Effector memory CD8-positive, alpha-beta T cell (primary cell): ENCODE results near the gene ZFC3H1.
"Not testable (repeated sequence)": the region's sequence is repeated elsewhere in the genome, so short reads cannot be mapped to it uniquely, and the experiment has no call there.

Source experiments
- ATAC-seq: fragments of 150-1000 bp; cut with Tn5 transposase; replicated peaks from 2 replicates; pipeline ENCODE4 v1.10.0; 2021; ENCODE audit warnings: mild to moderate bottlenecking, moderate library complexity
- DNase-seq, 3 experiments: peaks; one replicate each; pipeline ENCODE4 v3.0.0; 2021
- H3K27ac Mint-ChIP-seq, 2 donors: one replicate each; pipeline ENCODE4 v1.8.0; 2022; ENCODE audit warnings: mild to moderate bottlenecking in 2 of 2, mixed read lengths in 2 of 2, moderate library complexity in 2 of 2
- H3K27me3 Mint-ChIP-seq, 2 donors: one replicate each; pipeline ENCODE4 v1.8.0; 2022; ENCODE audit warnings: mixed read lengths in 2 of 2
- H3K36me3 Mint-ChIP-seq: one replicate; pipeline ENCODE4 v1.8.0; 2022; ENCODE audit warnings: mild to moderate bottlenecking, moderate library complexity, mixed read lengths; ENCODE audit not compliant: insufficient read depth
- H3K4me1 Mint-ChIP-seq, 2 donors: one replicate each; pipeline ENCODE4 v1.8.0; 2022; ENCODE audit warnings: low read depth in 2 of 2, mixed read lengths in 2 of 2
- H3K4me3 Mint-ChIP-seq, 2 donors: one replicate each; pipeline ENCODE4 v1.8.0; 2022; ENCODE audit warnings: mild to moderate bottlenecking in 2 of 2, mixed read lengths in 2 of 2, moderate library complexity in 2 of 2
- H3K9me3 Mint-ChIP-seq, 2 donors: one replicate each; pipeline ENCODE4 v1.8.0; 2022; ENCODE audit warnings: mixed read lengths in 2 of 2

Gene ZFC3H1

DNA sequence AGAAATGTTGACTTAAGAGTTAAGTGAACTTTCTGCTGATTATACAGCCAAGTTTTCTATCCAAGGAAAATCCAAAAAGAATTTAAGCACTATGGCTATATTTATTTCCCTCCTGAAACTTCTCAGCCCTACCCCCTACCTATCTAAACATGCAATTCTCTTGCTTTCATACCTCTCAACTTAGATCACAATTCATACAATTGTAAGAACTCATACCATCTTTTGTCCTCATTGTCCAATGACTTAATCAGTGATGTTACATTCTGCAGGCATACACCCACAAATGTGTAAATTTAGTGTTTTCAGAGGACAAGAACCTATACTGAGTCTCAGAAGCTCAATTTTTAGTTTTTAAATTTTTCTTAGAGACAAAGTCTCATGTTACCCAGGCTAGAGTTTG is 62.1 kb downstream of the ZFC3H1 start:
- H3K9me3 Mint-ChIP-seq: no peaks in the 10 kb centered on the region
- H3K4me3 Mint-ChIP-seq: no peak overlapping the region
- ATAC-seq: no peak
- peaks cover 5% of the 10 kb centered on the region for H3K36me3 Mint-ChIP-seq
- no peak overlapping the region for H3K27ac Mint-ChIP-seq
- no peak for DNase-seq
- H3K4me1 Mint-ChIP-seq: no peaks in the 10 kb centered on the region
- H3K27me3 Mint-ChIP-seq: peaks cover 14 to 16% of the 10 kb centered on the region in 2 donors

DNA sequence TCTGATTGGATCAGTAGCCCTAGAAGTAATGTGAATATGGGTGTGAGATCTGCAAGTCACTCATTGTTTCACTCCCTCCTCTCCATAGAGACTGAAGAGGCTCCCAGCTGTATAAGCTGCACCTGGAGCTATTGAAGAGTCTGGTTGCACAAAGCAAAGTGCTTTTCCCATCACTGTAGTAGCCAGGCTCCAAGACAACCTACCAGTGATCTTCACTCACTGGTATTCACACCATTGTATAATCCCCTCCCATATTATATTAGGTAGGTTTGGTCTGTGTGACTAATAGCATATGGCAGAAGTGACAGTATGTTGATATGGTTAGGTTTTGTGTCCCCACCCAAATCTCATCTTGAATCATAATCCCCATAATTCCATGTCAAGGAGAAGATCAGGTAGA is 64.4 kb downstream of the ZFC3H1 start:
- ATAC-seq: no peak
- H3K4me3 Mint-ChIP-seq: no peak overlapping the region
- H3K27ac Mint-ChIP-seq: no peak overlapping the region
- no peak for DNase-seq
- H3K4me1 Mint-ChIP-seq: no peaks in the 10 kb centered on the region
- H3K27me3 Mint-ChIP-seq: peaks cover 25 to 36% of the 10 kb centered on the region in 2 donors
- no peaks in the 10 kb centered on the region for H3K9me3 Mint-ChIP-seq
- H3K36me3 Mint-ChIP-seq: no peaks in the 10 kb centered on the region

DNA sequence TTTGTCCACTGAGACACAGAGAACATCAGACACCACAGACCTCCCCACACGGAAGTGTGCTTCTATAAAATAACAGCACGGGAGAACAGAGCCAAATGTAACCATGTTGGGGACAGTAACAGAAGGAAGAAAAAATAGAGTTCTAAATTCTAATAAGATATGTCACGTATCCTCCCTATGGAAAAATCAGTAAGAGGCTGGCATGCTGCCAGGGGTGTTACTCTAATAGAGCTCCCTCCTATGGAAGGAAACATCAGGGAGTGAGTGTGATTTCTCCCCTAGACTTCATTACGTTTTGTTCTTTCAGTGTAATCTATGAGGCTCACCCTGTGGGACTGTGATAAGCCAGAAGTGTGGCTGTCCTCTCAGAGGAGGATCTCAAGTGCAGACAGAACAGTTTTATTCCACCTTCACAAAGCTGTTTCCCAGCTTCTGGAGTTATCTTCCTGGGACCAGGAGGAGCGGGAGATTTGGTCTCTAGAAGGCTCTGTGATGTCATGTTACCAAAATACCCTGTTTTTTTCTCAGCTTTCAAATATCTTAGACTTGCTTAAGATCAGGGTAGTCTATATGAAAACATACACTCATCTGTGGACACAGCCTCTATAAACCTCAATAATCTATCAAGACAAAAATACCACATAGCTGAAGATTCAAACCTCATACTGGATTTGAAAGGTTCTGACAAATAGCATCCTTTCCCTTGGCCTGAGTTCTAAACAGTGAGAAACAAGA is 69.3 kb downstream of the ZFC3H1 start:
- ATAC-seq (no peak), DNase-seq (no peak)
- Mint-ChIP-seq H3K27ac (no peak overlapping the region), H3K36me3 (no peaks in the 10 kb centered on the region), H3K9me3 (no peaks in the 10 kb centered on the region), H3K4me1 (no peaks in the 10 kb centered on the region), H3K4me3 (no peak overlapping the region), H3K27me3 (peaks cover 54 to 71% of the 10 kb centered on the region in 2 donors)

DNA sequence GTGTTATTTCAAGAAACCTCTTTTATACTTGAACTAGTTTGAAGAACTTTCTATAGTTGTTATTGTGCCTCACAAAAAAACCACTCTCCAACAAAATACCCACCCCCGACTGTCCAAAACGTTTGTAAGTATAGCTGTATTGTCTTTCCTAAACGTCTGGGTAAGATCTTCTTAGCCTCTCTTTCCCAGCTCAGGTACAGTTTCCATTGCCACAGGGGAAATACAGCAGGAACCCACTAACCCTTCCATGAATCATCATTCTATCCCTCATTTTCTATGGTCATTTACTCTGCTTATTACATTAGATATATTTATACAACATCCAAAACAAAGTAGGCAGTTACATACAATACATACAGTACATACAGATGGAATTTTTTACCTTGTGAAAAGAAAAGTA is 70.8 kb downstream of the ZFC3H1 start:
- H3K27me3 Mint-ChIP-seq: peaks cover 55 to 80% of the 10 kb centered on the region in 2 donors
- ATAC-seq (no peak), DNase-seq (no peak)
- H3K4me3 Mint-ChIP-seq: no peak overlapping the region
- H3K27ac Mint-ChIP-seq: no peak overlapping the region
- H3K9me3 Mint-ChIP-seq: no peaks in the 10 kb centered on the region
- no peaks in the 10 kb centered on the region for H3K36me3 Mint-ChIP-seq
- H3K4me1 Mint-ChIP-seq: no peaks in the 10 kb centered on the region

DNA sequence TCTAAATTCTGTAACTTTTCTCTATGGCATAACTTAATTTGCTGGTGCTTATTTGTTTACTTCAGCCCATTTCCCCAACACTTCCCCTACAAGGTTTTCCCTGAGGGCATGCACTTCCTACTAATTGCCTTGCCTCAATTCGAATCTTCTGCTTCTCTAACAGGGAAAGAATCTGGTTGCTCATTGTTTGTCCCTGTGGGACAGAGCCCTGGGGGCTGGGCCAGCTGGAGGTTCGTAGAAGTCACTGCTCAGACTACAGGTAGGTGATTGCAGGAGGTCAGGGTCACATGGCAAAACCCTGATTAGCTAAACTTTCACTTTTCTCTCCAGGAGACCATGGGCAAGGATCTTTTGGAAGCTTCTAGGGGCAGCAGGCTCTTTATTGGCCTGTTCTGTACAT is 72.0 kb downstream of the ZFC3H1 start:
- H3K4me1 Mint-ChIP-seq: no peaks in the 10 kb centered on the region
- no peak for ATAC-seq
- no peaks in the 10 kb centered on the region for H3K36me3 Mint-ChIP-seq
- no peak overlapping the region for H3K4me3 Mint-ChIP-seq
- no peak overlapping the region for H3K27ac Mint-ChIP-seq
- H3K27me3 Mint-ChIP-seq: peaks cover 64 to 84% of the 10 kb centered on the region in 2 donors
- no peak for DNase-seq
- H3K9me3 Mint-ChIP-seq: no peaks in the 10 kb centered on the region

DNA sequence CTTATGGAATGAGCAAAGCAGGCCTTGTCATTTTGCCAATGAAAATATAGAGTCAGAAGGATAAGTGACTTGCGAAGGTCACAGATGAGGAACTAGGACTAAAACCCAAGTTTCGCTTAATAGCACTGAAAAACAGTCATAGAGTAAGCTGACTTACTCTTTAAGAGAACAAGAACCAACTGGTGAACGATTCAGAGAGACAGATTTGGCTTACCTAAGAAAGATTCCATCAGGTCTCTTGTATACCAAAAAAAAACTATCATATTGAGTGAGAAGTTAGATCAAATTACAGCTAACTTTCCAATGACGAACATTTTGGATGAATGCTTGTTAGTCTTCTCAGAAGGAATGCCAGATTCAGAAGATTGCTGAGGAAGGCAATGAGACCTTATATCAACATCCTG is 74.2 kb downstream of the ZFC3H1 start:
- no peak overlapping the region for H3K27ac Mint-ChIP-seq
- H3K4me1 Mint-ChIP-seq: no peaks in the 10 kb centered on the region
- no peaks in the 10 kb centered on the region for H3K36me3 Mint-ChIP-seq
- H3K27me3 Mint-ChIP-seq: peaks cover 60 to 70% of the 10 kb centered on the region in 2 donors
- DNase-seq (no peak), ATAC-seq (no peak)
- no peak overlapping the region for H3K4me3 Mint-ChIP-seq
- no peaks in the 10 kb centered on the region for H3K9me3 Mint-ChIP-seq

DNA sequence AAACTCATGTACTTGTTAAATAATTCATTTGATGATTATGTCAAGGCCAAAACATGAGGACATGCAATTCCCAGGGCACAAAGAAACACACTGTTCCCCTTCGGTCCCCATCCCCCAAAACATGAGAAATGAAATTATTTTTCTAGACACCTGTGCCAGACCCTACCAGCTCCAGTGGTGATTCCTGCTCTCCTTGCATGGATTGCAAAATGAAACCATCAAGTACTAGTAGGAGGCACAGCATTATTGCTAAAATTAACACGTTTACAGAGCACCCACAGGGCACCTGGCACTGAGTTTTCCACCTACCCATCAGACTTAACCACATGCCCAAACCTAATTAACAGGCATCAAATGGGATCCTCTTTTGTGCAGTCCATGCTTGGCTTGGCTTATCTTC is 76.6 kb downstream of the ZFC3H1 start:
- Mint-ChIP-seq H3K27me3 (peaks cover 42 to 68% of the 10 kb centered on the region in 2 donors), H3K36me3 (no peaks in the 10 kb centered on the region), H3K4me1 (no peaks in the 10 kb centered on the region)

DNA sequence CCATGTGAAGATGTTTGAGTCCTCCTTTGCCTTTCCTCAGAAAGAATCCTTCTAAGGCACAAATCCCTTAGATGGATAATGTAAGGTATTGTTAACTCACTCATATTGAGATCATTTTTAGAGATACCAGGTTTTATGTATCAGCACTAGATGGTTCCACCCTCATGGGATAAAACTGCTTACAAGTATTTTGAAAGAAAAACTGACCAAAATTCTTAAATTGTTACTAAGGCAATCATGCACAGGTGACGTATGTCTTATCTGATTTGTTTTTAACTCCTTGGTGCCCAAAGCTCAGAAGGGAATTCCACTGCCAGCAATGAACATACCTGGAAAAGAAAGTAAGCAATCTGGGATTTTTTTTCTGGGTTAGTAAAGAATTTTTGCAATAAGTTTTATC is 78.4 kb downstream of the ZFC3H1 start:
- H3K9me3 Mint-ChIP-seq: no peaks in the 10 kb centered on the region
- ATAC-seq (no peak), DNase-seq (no peak)
- H3K4me3 Mint-ChIP-seq: no peak overlapping the region
- no peaks in the 10 kb centered on the region for H3K36me3 Mint-ChIP-seq
- H3K27me3 Mint-ChIP-seq: peaks cover 31 to 50% of the 10 kb centered on the region in 2 donors
- H3K4me1 Mint-ChIP-seq: no peaks in the 10 kb centered on the region
- no peak overlapping the region for H3K27ac Mint-ChIP-seq

More for the DNA sequence above, 76.6 kb downstream of the ZFC3H1 start:
- ATAC-seq (no peak), DNase-seq (no peak)
- Mint-ChIP-seq H3K4me3 (no peak overlapping the region), H3K27ac (no peak overlapping the region), H3K9me3 (no peaks in the 10 kb centered on the region)

DNA sequence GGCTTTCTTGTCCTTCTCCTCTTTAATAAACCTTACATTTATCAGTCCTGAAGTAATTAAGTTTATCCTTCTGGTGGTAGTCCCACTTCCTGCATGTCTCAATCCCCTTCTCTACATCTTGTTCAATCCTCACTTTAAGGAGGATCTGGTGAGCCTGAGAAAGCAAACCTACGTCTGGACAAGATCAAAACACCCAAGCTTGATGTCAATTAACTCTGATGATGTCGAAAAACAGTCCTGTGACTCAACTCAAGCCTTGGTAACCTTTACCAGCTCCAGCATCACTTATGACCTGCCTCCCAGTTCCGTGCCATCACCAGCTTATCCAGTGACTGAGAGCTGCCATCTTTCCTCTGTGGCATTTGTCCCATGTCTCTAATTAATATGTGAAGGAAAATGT is 79.3 kb downstream of the ZFC3H1 start:
- no peaks in the 10 kb centered on the region for H3K36me3 Mint-ChIP-seq
- H3K27ac Mint-ChIP-seq: no peak overlapping the region
- no peak overlapping the region for H3K4me3 Mint-ChIP-seq
- H3K9me3 Mint-ChIP-seq: no peaks in the 10 kb centered on the region
- DNase-seq (no peak), ATAC-seq (no peak)
- no peaks in the 10 kb centered on the region for H3K4me1 Mint-ChIP-seq
- peaks cover 27 to 43% of the 10 kb centered on the region in 2 donors for H3K27me3 Mint-ChIP-seq

DNA sequence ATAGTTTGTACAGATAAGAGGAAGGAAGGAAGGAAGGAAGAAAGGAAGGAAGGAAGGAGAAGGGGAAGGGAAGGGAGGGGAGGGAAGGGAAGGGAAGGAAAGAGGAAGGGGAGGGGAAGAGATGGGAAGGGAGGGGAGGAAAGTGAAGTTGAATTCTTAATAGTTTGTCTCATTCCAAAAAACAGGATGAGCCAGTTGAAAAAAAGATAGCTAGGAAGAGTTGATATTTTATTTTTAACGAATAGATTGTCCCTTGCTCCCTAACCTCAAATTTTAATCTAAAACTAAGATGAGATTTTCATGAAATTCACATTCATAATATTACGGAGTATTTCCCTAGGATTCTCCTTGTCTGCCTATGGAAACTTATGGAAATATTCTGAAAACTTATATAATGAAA is 80.7 kb downstream of the ZFC3H1 start:
- peaks cover 20 to 30% of the 10 kb centered on the region in 2 donors for H3K27me3 Mint-ChIP-seq
- DNase-seq (no peak), ATAC-seq (no peak)
- no peak overlapping the region for H3K27ac Mint-ChIP-seq
- no peaks in the 10 kb centered on the region for H3K9me3 Mint-ChIP-seq
- no peaks in the 10 kb centered on the region for H3K36me3 Mint-ChIP-seq
- H3K4me1 Mint-ChIP-seq: no peaks in the 10 kb centered on the region
- no peak overlapping the region for H3K4me3 Mint-ChIP-seq

DNA sequence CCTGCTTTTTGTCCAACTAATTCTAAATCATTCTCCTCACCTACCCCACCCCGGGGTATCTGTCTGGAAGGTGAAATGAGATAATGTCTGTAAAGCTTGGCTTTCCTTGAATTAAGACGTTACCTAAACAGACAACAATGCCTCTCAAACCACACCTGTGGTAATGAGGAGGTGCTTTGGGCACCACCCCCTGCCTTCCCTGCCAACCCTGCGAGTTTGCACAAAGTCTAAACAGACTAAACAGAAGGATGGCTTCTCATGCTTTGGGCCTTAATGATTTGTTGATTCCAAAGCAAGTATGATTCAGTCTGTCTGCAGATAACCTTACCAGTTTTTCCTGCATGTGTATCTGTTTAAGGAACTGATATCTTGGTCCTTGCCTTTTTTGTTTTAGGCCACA is 82.4 kb downstream of the ZFC3H1 start:
- ATAC-seq (no peak), DNase-seq (no peak)
- Mint-ChIP-seq H3K27ac (no peak overlapping the region), H3K4me1 (no peaks in the 10 kb centered on the region), H3K4me3 (no peak overlapping the region), H3K36me3 (no peaks in the 10 kb centered on the region), H3K9me3 (no peaks in the 10 kb centered on the region), H3K27me3 (peaks cover 10 to 20% of the 10 kb centered on the region in 2 donors)

DNA sequence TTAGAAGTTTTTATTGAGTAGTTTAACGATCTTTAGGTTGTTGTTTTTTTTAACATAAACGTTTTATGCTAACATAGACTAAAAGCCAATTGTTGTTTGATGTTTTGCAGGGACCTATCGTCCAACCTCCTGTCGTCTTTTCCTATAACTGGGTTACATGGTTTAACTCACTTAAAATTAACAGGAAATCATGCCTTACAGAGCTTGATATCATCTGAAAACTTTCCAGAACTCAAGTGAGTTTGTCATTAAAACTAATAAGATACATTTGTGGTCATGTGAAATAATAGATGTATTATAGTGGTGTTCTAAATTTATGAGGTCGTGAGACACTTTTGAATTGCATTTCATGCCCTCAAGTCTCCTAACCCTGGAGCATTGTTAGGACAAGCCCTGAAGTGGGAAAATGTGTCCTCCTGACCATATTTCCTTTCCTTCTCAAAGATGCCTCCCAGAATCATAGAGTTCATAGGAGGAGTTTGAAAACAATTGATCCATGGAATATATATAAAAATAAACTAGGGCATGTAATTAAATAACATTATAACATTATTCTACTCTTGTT is 84.9 kb downstream of the ZFC3H1 start:
- Mint-ChIP-seq H3K4me1 (no peaks in the 10 kb centered on the region), H3K36me3 (no peaks in the 10 kb centered on the region), H3K4me3 (no peak overlapping the region), H3K27ac (no peak overlapping the region), H3K9me3 (no peaks in the 10 kb centered on the region), H3K27me3 (peaks cover 8 to 16% of the 10 kb centered on the region in 2 donors)
- no peak for DNase-seq
- ATAC-seq: no peak

DNA sequence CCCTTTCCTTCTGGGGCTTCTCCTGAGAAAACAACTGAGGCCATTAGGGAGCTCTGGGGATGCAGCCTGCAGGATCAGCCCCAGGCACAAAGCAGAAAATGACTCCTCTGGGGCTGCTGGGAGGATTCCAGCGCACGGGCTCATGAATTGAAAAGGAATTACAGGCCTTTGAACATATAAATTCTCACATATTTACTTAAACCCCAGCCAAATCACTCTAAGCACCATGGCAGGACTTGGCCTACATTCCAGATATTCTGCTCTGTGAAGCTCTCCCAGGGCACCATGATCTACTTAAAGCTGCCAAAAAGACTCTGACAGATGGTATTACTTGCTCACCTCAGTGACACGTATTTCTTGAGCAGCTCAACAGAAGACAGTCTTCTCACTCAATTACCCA is 87.2 kb downstream of the ZFC3H1 start:
- H3K36me3 Mint-ChIP-seq: no peaks in the 10 kb centered on the region

DNA sequence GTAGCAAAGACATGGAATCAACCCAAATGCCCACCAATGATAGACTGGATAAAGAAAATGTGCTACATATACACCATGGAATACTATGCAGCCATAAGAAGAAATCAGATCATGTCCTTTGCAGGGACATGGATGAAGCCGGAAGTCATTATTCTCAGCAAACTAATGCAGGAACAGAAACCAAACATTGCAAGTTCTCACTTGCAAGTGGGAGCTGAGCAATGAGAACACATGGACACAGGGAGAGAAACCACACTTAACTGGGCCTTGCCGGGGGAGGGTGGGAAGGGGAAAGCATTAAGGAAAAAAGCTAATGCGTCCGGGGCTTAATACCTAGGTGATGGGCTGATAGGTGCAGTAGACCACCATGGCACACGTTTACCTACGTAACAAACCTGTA is 93.8 kb downstream of the ZFC3H1 start:
- not testable (repeated sequence) for H3K9me3 Mint-ChIP-seq, DNase-seq, ATAC-seq, H3K4me3 Mint-ChIP-seq, H3K36me3 Mint-ChIP-seq, H3K4me1 Mint-ChIP-seq, H3K27ac Mint-ChIP-seq
- H3K27me3 Mint-ChIP-seq: peaks cover 48 to 52% of the 10 kb centered on the region in 2 donors

More for the DNA sequence above, 87.2 kb downstream of the ZFC3H1 start:
- Mint-ChIP-seq H3K4me1 (no peaks in the 10 kb centered on the region), H3K4me3 (no peak overlapping the region), H3K27ac (no peak overlapping the region), H3K27me3 (peaks cover 19 to 20% of the 10 kb centered on the region in 2 donors), H3K9me3 (no peaks in the 10 kb centered on the region)
- DNase-seq (no peak), ATAC-seq (no peak)
